DMS 273 (cell line): Measurements from ENCODE around the gene FANCD2OS.
A peak's percentile ranks its signal among the peaks of the same experiment; 100 is the strongest.
"Not testable (repeated sequence)": the region's sequence is repeated elsewhere in the genome, so short reads cannot be mapped to it uniquely, and the experiment has no call there.

Experiments used
- DNase-seq: peaks from one replicate; lab custom pipeline; 2025; ENCODE audit not compliant: unreplicated experiment; lab: John Stamatoyannopoulos, UW

Gene FANCD2OS, protein sequence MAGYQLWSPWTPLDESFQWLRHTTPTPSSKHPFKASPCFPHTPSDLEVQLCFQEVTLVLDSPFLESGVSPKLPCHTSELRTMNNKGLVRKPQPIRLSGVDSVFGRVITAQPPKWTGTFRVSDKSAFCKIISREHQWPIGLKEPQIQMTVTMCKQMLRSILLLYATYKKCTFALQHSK

DNA sequence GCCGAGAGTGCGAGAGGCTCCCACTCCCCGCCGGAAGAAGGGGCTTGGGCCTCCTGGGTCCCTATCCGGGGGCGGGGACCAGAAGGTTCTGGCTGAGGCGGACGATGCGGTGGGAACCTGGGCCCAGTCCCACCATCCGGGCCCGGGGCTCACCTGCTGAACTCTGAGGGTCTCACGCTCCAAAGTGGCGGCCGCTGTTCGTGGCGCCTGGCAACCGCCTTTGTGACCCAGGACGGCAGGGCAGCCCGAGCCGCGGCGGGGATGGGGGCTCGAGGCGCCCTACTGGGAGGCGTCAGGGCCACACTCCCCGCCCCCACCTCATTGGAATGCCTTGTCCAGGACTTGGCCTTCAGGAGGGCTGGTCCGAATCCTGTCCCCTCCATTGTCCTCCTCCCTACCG is at the start of gene FANCD2OS:
TSS of gene FANCD2OS (minus strand) at position 165 of the 400 bp plus-strand sequence. CDS start 3,481 bp downstream, outside the sequence.
- no peak for DNase-seq

DNA sequence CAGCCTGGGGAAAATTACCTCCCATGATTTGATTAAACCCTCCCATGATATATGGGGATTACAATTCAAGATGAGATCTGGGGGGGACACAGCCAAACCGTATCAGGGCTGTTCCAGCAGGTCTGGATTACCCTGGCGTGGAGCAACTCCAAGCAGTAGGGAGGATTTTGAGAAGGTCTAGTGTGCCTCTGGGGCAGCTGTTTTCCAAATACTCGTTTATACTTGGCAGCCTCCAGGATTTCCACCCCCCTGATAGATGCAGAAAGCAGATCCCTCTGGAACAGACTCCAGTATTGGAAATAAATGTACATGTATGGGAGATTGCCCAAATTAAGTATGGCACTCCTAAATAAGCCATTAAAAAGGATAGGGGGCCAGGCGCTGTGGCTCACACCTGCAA is 49.0 kb upstream of the FANCD2OS start:
- DNase-seq: peak; percentile 9

DNA sequence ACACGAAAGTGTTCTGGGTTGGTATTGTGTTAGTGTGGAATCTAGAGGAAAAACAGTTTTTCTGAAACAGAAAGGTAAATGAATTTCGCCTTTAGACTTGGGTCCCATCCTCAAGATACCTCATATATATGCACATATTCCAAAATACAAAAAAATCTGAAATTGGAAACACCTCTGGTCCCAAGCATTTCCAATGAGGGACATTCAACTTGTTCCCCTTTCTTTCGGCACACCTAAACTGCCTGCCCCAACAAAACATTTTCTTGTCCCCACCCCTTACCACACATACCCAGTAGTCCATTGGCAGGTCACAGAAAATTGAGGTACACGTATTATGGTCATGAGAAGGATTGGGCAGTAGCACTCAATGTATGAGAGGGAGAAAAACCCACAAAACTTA is 47.6 kb upstream of the FANCD2OS start:
- no peak for DNase-seq

DNA sequence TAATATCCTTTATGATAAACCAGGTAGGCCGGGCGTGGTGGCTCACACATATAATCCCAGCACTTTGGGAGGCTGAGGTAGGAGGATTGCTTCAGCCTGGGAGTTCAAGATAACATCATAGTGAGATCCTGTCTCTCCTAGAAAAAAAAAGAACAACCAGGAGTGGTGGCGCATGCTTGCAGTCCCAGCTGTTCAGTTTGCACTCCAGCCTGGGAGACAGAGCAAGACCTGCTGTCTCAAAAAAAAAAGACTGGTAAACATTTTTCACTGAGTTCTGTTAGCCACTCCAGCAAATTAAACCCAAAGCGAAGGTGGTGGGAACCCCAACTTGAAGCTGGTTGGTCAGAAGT is 47.0 kb upstream of the FANCD2OS start:
- peak; percentile 52 for DNase-seq

DNA sequence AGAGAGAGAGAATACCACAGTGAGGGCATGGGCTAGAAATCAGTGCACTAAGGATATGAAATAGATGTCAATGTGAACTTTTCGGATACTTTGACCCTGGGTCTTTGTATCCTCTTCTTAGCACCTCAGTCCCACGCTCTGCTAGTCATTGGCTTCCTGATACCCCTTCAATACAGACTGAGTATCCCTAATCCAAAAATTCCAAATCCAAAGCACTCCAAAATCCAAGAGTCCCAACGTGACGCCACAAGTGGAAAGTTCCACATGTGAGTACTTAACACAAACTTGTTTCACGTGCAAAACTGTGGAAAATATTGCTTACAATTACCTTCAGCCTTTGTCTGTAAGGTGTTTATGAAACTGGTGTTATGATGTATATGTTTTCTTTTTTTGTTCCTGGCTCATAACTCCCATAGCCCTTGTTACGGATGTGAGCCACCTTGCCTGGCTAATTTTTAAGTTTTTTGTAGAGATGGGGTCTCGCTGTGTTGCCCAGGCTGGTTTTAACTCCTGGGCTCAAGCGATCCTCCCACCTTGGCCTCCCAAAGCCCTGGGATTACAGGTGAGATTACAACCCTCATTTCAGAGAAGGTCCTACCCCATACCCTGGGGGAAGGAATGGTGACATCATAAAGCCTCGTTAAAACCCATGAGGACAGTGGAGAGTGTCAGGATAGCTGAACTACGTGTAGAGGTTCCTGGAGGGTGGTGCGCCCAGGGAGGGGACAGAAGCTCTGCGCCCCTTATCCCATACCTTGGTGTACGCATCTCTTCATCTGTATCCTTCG is 46.5 kb upstream of the FANCD2OS start:
- DNase-seq: no peak

DNA sequence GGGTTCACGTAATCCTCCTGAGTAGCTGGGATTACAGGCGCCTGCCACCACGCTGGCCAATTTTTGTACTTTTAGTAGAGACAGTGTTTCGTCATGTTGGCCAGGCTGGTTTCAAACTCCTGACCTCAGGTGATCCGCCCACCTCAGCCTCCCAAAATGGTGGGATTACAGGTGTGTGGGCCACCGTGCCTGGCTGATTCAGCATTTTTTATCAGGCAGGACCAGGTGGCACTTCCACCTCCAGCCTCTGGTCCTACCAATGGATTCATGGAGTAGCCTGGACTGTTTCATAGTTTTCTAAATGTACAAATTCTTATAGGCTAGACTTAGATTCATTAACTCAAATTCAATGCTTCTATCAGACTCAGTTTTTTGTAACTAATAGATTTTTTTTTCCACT is 42.9 kb upstream of the FANCD2OS start:
- no peak for DNase-seq

DNA sequence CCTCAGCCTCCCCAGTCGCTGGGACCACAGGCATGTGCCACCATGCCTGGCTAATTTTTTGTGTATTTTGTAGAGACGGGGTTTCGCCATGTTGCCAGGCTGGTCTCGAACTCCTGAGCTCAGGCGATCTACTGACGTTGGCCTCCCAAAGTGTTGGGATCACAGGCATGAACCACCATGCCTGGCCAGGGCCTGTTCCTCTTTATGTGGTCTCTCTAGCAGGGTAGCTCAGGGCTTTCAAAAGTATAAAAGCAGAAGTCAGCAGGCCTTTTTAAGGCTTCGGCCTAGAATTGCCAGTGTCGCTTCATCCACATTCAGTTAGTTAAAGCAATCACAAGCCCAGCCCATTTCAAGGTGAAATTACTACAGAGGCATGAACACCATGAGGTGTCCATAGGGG is 41.2 kb upstream of the FANCD2OS start:
- no peak for DNase-seq

DNA sequence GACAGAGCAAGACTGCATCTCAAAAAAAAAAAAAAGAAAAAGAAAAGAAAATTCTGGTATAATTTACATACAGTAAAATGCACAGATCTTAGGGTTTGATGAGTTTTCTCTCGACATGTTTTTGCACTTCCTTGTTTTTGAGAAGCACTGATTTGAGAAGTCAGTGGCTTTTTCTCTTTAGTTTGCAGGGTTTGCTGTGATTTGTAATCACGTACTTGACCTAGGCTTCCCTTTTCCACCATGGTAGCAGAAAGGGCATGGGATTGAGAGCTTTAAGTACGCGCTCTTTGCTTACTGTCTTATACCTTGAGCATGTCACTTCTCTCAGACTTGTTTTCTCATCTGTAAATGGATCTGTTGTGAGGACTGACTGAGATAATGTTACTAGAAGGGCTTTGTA is 37.6 kb upstream of the FANCD2OS start:
- no peak for DNase-seq

DNA sequence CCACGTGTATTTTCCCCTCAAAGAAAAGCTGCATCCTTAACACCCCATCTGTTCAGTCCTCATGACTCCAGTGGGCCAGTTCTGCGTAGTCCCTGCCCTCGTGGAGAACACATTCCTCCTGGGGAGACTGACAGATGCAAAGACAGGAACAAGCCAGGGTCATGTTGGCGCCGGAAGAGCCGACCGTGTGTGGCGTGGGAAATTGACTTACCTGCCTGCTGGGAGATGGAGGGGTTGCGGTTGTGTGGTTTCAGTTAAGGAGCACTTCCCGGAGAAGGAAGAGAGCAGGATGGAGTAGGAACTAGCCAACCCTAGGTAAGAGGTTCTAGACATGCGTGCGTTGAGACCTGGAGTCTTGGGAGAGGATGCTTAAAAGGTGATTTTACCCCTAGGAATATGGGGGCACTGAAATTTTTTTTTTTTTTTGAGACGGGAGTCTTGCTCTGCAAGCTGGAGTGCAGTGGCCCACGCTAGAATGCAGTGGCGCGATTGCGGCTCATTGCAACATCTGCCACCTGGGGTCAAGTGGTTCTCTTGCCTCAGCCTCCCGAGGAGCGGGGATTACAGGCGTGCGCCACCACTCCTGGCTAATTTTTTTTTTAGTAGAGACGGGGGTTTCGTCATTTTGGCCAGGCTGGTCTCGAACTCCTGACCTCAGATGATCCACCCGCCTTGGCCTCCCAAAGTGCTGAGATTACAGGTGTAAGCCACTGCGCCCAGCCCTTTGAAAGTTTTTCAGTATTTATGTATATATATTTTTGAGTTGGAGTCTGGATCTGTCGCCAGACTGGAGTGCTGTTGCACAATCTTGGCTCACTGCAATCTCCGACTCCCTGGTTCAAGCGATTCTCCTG is 34.9 kb upstream of the FANCD2OS start:
- DNase-seq: peak; percentile 53

DNA sequence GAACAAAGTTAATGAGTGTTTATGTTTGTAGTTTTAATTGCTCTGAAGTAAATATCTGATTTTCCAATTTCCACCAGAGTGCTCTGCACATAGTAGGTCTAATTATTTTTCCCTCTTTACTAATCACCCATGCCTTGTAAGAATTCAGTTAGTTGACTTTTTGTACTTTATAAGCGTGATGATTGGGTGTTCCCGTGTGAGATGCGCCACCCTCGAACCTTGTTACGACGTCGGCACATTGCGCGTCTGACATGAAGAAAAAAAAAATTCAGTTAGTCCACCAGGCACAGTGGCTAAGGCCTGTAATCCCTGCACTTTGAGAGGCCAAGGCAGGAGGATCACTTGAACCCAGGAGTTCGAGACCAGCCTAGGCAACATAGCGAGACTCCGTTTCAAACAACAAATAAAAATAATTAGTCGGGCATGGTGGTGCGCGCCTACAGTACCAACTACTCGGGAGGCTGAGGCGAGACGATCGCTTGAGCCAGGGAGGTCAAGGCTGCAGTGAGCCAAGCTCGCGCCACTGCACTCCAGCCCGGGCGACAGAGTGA is 33.0 kb upstream of the FANCD2OS start:
- DNase-seq: no peak

DNA sequence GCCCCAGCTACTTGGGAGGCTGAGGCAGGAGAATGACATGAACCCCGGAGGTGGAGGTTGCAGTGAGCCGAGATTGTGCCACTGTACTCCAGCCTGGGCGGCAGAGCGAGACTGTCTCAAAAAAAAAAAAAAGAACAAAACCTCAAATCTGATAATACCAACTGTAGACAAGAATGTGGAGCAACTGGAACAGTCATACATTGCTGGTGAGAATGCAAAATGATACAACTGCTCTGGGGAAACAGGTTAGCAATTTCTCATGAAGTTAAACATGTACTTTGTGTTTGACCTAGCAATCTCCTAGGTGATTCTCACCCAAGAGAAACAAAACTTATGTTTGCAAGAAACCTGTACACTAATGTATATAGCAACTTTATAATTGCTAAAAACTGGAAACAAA is 29.1 kb upstream of the FANCD2OS start:
- no peak for DNase-seq

DNA sequence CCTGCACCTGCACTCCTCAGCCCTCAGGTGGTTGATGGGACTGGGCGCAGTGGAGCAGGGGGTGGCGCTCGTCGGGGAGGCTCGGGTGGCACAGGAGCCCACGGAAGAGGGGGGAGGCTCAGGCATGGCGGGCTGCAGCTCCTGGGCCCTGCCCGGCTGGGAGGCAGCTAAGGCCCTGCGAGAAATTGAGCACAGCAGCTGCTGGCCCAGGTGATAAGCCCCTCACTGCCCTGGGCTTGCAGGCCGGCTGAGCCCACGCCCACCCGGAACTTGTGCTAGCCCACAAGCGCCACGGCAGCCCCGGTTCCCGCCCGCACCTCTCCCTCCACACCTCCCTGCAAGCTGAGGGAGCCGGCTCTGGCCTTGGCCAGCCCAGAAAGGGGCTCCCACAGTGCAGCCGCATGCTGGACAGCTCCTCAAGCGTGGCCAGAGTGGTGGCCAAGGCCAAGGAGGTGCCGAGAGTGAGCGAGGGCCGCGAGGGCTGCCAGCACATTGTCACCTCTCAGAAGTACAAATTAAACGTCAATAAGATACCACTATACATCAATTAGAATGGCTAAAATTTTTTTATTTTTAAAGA is 28.5 kb upstream of the FANCD2OS start:
- DNase-seq: no peak

DNA sequence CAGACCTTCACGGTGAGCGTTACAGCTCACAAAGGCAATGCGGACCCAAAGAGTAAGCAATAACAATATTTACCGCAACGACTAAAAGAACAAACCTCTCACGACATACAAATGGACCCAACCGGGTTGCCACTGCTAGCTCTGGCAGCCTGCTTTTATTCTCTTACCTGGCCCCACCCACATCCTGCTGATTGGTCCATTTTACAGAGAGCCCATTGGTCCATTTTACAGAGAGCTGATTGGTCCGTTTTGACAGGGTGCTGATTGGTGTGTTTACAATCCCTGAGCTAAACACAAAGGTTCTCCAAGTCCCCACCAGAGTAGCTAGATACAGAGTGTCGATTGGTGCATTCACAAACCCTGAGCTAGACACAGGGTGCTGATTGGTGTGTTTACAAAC is 27.8 kb upstream of the FANCD2OS start:
- not testable (repeated sequence) for DNase-seq

DNA sequence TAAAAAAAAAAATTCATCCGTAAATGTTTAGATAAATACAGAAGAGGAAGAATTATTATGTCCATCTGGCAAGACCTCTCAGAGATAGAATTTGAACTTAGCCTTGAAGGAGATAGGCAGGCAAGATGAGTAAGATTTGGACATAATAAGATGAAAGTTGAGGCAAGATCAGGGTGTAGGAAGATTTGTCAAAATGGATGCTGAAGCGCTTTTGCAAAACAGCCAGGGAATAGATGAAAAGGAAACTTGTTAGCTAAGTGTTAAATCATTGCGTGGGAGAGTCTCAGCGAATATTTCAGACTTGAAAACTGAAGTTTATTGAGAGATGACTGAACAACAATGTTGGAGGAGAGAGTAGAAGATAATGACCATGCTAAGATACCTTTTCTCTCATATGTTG is 14.7 kb upstream of the FANCD2OS start:
- no peak for DNase-seq

DNA sequence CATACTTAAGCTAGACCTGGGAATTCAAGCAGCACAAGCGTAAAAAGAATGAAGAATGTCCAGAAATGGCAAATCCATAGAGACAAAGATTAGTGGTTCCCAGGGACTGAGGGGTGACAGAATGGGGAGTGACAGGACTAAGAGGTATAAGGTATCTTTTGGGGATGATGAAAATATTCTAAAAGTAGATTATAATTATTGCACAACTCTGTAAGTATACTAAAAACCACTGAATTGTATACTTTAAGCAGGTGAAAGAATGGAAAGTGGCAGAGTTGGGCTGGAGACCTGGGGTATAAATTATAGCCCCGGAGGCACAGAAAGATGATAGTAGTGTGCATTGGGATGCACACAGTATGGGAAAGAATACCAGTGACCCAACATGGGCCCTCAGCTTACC is 13.0 kb upstream of the FANCD2OS start:
- no peak for DNase-seq

DNA sequence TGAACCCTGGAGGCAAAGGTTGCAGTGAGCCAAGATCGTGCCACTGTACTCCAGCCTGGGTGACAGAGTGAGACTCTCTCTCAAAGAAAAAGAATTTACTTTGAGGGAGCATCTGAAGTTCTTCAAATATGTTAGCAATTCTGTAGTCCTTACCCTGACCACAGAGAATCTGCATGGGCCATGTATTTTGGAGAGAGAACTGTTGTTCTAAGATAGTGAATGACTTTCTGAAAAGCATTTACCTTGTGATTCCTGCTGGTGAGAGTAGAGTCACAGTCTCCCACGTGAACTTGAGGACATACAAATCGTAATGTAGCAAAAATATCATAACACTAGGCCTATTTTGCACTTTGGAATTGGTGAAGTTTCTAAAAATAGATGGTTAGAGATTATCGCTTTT is 11.3 kb upstream of the FANCD2OS start:
- DNase-seq: no peak

DNA sequence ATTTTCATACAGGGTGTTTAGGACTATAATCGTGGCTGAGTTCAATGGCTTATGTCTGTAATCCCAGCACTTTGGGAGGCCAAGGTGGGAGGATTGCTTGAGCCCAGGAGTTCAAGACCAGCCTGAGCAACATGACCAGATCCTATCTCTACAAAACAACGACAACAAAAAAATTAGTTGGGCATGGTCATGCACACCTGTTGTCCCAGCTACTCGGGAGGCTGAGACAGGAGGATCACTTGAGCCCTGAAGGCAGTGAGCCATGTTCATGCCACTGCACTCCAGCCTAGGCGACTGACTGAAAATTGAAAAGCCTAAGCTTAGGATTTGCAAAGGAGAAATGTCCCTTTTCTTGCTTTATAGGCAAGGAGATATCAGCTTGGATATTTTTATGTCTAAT is 8.9 kb upstream of the FANCD2OS start:
- no peak for DNase-seq

DNA sequence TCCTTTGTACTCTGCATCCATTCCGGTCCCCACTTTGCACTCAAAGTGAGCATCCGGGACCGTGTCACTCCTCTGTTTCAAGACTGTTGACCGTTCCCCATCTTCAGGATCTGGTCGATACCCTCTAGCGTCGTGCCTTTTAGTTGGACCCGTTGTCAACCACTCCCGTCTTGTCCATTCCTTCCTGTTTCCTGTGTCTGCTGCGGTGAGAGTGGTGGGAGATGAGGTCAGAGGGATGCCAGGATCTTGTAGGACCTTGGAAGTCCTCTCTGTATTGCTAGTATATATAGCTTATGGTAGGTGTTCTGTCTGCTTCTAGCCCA is 8.0 kb upstream of the FANCD2OS start:
- peak; percentile 46 for DNase-seq

DNA sequence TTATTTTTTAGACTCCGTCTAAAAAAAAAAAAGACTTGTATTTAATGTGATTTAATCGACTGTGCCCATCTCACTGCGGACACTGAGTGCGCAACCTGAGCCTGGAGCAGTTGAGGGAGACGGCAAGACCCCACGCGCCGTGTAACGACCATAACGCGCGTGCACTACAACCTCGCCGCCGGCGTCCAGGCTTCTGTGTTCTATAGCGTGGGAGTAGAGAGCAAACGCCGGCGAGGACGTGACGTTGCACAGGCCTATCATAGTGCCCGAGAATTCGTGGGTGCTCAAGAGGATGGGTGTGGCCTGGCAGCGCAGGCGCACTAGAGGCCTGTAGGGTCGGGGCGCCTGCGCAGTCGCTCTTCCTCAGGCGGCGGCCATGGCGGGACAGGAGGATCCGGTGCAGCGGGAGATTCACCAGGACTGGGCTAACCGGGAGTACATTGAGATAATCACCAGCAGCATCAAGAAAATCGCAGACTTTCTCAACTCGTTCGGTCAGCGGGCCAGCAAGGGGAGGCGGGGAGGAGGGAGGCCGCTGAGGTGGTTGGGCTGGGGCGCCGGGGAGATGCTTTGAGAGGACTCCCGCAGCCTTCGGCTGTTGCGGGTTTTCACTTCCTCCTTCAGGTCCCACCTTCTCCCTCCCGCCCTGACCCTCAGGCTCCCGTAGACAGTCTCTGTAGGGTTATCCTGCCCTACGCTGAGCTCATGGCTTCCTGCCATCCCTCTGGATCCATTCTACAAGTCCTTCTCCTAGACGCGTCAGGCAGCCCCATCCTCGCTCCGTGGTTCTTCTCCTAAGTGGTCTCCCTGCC is 7.5 kb upstream of the FANCD2OS start, which contains the start of gene BRK1:
TSS of gene BRK1 (plus strand) at position 350 of the 812 bp plus-strand sequence. CDS start at position 377, 27 bp downstream.
- peak; percentile 96 for DNase-seq

DNA sequence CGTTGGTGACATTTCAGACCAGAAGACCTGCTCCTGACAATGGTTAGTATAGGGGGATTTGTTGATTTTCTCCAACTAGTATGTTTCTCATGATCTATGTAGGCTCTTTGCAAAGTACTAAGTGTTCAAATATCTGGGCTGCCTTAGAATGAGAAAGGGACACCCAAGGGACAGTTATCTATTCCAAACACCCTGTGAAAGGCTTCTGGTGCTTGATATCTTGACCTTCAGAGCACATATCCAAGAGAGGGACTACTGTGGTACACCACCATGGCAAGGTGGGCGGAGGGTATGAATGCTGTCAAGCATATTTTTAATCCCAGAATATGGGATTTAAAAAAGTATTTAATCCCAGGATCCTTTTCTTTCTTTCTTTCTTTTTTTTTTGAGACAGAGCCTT is 1.1 kb downstream of the FANCD2OS start:
- no peak for DNase-seq

DNA sequence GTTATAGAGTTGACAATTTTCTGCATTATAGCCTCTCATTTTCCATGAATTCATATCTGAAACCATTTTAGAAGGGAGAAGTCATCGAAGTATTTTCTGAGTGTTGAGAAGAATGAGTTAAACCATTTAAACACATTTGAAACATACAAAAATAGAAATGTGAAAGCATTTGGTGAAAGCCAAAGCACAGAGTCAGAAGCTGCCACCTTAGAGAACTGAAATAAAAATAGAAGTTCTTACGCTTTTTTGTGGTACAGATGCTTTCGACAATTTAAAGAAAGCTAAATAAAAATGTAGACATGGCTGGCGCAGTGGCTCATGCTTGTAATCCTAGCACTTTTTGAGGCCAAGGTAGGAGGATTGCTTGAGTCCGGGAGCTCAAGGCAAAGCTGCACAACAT is 9.0 kb downstream of the FANCD2OS start:
- no peak for DNase-seq
